Measurements from ENCODE around the gene HECA. TPM values are rescaled to one million over a fixed set of nuclear protein-coding genes. Genes with fewer than 3 reads are reported as not detected.
A peak's percentile ranks its signal among the peaks of the same experiment; 100 is the strongest.
"Not testable (repeated sequence)": the region's sequence is repeated elsewhere in the genome, so short reads cannot be mapped to it uniquely, and the experiment has no call there.

Gene HECA
- polyA plus RNA-seq, 3 donors: 14.9 to 15.9 (median 15.0) TPM

DNA sequence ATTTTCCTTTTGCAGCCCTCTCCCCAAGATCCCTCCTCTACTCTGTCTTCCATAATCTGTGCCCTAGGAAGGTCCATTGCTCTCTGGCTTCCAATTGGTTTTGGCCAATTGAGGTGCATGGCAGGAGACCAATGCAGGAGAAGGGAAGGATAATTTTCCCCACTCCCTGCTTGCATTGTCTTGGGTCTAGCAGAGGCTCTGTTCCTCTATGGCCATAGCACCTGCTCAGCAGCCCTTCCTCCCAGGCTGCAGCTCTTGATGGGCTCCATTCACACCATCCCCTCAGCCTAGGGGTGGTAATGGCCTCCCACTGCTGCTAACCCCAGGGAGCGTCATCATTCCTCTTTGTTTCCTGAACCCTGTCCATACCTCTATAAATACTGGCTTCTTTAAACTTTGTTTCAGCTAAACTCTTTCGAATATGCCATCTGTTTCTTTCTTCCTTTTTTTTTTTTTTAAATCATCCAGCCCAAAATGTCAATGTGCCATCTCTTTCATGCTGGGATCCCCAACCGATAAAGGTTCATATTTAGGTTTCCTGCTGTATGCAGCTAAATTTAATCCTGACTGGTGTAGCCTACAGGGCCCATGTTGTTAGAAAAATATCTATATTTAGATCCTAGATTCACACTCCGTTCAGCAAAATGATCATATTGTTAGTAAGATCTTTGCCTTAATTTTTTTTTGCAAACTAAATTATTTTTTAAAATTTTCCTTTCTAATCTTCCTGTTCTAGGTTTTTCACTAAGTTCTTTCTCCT lies 63.8 kb downstream of the HECA start:
- DNase-seq (ENCODE audit: low read depth in 3 of 3, low spot score in 2 of 3): no peak

DNA sequence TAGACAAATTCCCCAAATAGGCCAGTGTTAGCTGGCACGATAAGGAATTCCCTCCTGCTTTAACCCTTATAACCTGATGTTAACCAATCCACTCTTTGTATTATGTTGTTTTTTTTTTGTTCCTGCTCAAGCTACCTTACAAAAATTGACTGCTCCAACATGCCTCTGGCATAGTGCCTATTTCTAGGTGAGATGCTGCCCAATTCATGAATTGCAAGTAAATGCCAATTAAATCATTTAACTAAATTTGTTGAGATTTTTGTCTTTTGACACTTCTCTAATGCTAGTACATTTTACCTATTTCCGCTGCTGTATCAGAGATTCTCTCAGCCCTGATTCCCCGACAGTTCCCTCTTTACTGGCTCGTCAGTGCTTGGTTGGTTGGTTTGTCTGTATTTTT lies 66.5 kb downstream of the HECA start:
- DNase-seq (ENCODE audit: low read depth in 3 of 3, low spot score in 2 of 3): no peak

GRCh38 chr6:139204978-139205377 lies 70.1 kb downstream of the HECA start:
- no peak for DNase-seq (ENCODE audit: low read depth in 3 of 3, low spot score in 2 of 3)

DNA sequence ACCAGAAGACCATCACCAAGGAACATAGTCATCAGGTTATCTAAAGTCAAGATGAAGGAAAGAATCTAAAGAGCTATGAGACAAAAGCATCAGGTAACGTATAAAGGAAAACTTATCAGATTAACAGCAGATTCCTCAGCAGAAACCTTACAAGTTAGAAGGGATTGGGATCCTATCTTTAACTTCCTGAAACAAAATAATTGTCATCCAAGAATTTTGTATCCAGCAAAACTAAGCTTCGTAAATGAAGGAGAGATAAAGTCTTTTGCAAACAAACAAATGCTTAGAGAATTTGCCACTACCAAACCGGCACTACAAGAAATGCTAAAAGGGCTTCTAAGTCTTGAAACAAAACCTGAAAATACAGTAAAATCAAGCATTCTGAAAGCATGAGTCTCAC lies 71.0 kb downstream of the HECA start:
- DNase-seq (ENCODE audit: low read depth in 3 of 3, low spot score in 2 of 3): no peak

DNA sequence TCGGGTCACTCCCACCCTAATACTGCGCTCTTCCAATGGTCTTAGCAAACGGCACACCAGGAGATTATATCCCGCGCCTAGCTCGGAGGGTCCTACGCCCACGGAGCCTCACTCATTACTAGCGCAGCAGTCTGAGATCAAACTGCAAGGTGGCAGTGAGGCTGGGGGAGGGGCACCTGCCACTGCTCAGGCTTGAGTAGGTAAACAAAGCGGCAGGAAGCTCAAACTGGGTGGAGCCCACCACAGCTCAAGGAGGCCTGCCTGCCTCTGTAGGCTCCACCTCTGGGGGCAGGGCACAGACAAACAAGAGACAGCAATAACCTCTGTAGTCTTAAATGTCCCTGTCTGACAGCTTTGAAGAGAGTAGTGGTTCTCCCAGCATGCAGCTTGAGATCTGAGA lies 75.9 kb downstream of the HECA start:
- DNase-seq (ENCODE audit: low read depth in 3 of 3, low spot score in 2 of 3): not testable (repeated sequence)

DNA sequence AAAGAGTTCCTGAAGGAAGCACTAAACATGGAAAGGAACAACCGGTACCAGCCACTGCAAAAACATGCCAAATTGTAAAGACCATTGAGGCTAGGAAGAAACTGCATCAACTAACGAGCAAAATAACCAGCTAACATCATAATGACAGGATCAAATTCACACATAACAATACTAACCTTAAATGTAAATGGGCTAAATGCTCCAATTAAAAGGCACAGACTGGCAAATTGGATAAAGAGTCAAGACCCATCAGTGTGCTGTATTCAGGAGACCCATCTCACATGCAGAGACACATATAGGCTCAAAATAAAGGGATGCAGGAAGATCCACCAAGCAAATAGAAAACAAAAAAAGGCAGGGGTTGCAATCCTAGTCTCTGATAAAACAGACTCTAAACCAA lies 77.6 kb downstream of the HECA start:
- not testable (repeated sequence) for DNase-seq (ENCODE audit: low read depth in 3 of 3, low spot score in 2 of 3)

GRCh38 chr6:139219271-139219729 lies 84.4 kb downstream of the HECA start:
- DNase-seq (ENCODE audit: low read depth in 3 of 3, low spot score in 2 of 3): peak in 1 of 3 donors; percentile 53

GRCh38 chr6:139219746-139220145 lies 84.9 kb downstream of the HECA start:
- no peak for DNase-seq (ENCODE audit: low read depth in 3 of 3, low spot score in 2 of 3)

GRCh38 chr6:139228387-139228786 lies 93.5 kb downstream of the HECA start:
- DNase-seq (ENCODE audit: low read depth in 3 of 3, low spot score in 2 of 3): not testable (repeated sequence)

Other genes with a start within 250 kb of the HECA start
- 10 to 100 TPM; 70.3 to 79.4 (median 75.6) TPM for gene REPS1, start 146.8 kb upstream of the HECA start, polyA plus RNA-seq (ENCODE audit: insufficient read length in 3 of 3)
- gene ABRACL, start 106.3 kb upstream of the HECA start, polyA plus RNA-seq (ENCODE audit: insufficient read length in 3 of 3): 10 to 100 TPM; 45.9 to 54.3 (median 51.0) TPM
- 1 to 10 TPM; 1.2 to 2.4 (median 1.8) TPM for gene TXLNB, start 156.9 kb downstream of the HECA start, polyA plus RNA-seq (ENCODE audit: insufficient read length in 3 of 3)
- 100 to 1,000 TPM; 125 to 190 (median 154) TPM for gene CITED2, start 239.6 kb downstream of the HECA start, polyA plus RNA-seq (ENCODE audit: insufficient read length in 3 of 3)

Measured in right renal cortex interstitium (tissue), 3 donors.